HEK293T (cell line): ENCODE results near the gene CRY1.

ENCODE experiments used
- ARNT ChIP-seq: fragments of 450-650 bp; IDR thresholded peaks from 2 replicates; pipeline ENCODE4 v1.6.1; 2017; ENCODE audit warnings: mild to moderate bottlenecking
- CTBP1 ChIP-seq: fragments of 450-650 bp; IDR thresholded peaks from 2 replicates; pipeline ENCODE4 v1.6.1; 2016; ENCODE audit warnings: borderline replicate concordance
- ELF4 ChIP-seq: fragments of 450-650 bp; IDR thresholded peaks from 2 replicates; pipeline ENCODE4 v1.6.1; 2017; ENCODE audit warnings: antibody characterized with exemption
- FOXA1 ChIP-seq: fragments of 450-650 bp; IDR thresholded peaks from 2 replicates; pipeline ENCODE4 v1.6.1; 2016; ENCODE audit warnings: mild to moderate bottlenecking
- FOXK2 ChIP-seq: fragments of 450-650 bp; IDR thresholded peaks from 2 replicates; pipeline ENCODE4 v1.6.1; 2016; ENCODE audit warnings: mild to moderate bottlenecking
- FOXM1 ChIP-seq: fragments of 450-650 bp; IDR thresholded peaks from 2 replicates; pipeline ENCODE4 v1.6.1; 2017; ENCODE audit warnings: mild to moderate bottlenecking, borderline replicate concordance
- LEF1 ChIP-seq: fragments of 450-650 bp; IDR thresholded peaks from 2 replicates; pipeline ENCODE4 v1.6.1; 2017; ENCODE audit warnings: mild to moderate bottlenecking, borderline replicate concordance
- NFRKB ChIP-seq: fragments of 450-650 bp; IDR thresholded peaks from 2 replicates; pipeline ENCODE4 v1.6.1; 2016; ENCODE audit warnings: mild to moderate bottlenecking, moderate library complexity
- SP1 ChIP-seq: fragments of 450-650 bp; IDR thresholded peaks from 2 replicates; pipeline ENCODE4 v1.6.1; 2017
- SUZ12 ChIP-seq: fragments of 450-650 bp; IDR thresholded peaks from 2 replicates; pipeline ENCODE4 v1.6.1; 2016; ENCODE audit warnings: mild to moderate bottlenecking
- TARDBP ChIP-seq: fragments of 450-650 bp; IDR thresholded peaks from 2 replicates; pipeline ENCODE4 v1.6.1; 2016
- ZNF384 ChIP-seq: fragments of 450-650 bp; IDR thresholded peaks from 2 replicates; pipeline ENCODE4 v1.6.1; 2016
- TF ChIP-seq, protein P1 (sequence below): fragments of 450-650 bp; IDR thresholded peaks from 2 replicates; pipeline ENCODE4 v1.6.1; 2016

DNA sequence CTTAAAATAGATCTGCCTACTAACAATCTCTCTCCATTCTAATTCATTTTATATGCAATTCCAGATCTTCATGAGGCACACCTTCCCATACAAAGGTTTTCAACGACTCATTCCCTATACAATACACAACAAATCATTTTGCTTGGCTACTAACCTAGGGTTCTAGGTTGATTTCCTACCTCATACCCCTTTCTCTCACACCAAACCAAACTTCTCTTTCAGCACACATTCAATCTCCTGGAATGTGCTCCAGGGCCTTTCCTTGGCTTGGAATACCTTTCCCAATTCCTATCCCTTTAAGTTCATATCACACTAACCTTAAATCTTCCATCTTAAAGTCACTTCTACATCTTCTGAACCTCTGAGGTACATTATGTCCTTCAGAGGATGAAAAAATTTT is 67.7 kb downstream of the CRY1 start:
- TF ChIP-seq FOXM1 (no peak), FOXK2 (no peak), ELF4 (no peak), ARNT (no peak), SUZ12 (no peak), CTBP1 (no peak), TARDBP (no peak), ZNF384 (no peak), FOXA1 (no peak), SP1 (no peak), NFRKB (no peak), LEF1 (no peak)
- TF ChIP-seq, protein P1, sequence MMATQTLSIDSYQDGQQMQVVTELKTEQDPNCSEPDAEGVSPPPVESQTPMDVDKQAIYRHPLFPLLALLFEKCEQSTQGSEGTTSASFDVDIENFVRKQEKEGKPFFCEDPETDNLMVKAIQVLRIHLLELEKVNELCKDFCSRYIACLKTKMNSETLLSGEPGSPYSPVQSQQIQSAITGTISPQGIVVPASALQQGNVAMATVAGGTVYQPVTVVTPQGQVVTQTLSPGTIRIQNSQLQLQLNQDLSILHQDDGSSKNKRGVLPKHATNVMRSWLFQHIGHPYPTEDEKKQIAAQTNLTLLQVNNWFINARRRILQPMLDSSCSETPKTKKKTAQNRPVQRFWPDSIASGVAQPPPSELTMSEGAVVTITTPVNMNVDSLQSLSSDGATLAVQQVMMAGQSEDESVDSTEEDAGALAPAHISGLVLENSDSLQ, result no peak
